Measurements from ENCODE around the gene UPF2. TPM values are rescaled to one million over a fixed set of nuclear protein-coding genes. Genes with fewer than 3 reads are reported as not detected.

UPF2 gene
- total RNA-seq, 6 donors from 2014 or later = 16.0 to 44.0 (median 17.3) TPM

DNA sequence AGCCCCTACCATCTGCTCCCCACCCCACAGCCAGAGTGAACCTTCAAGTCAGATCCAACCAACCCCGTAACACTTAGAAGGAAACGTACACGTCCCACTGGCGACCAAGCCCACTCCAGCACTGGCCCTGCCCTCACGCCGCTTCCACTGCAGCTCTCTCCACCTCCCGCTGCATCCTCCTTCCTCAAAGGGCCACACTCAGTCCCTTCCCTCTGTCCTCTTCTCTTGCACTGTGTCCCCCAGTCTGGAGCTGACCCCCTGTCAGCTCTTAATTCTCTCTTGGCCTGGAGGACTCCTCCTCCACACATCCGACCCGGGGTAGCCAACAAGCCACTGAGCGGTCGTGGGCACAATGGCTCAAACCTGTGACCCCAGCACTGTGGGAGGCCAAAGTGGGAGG lies 133.6 kb downstream of the UPF2 start:
- DNase-seq (no peak), ATAC-seq (ENCODE audit: low FRiP score in 2 of 2) (no peak)
- 93 to 98% methylated on average over 11 of the region's 11 CpGs for WGBS, 2 donors
- H3K27ac ChIP-seq = no peak overlapping the region
- TF ChIP-seq POLR2A (IDR thresholded peaks at IDR 0.05) (no peak), EP300 (IDR thresholded peaks at IDR 0.05) (no peak), POLR2AphosphoS5 (IDR thresholded peaks at IDR 0.05) (no peak)
- TF ChIP-seq, protein P1, sequence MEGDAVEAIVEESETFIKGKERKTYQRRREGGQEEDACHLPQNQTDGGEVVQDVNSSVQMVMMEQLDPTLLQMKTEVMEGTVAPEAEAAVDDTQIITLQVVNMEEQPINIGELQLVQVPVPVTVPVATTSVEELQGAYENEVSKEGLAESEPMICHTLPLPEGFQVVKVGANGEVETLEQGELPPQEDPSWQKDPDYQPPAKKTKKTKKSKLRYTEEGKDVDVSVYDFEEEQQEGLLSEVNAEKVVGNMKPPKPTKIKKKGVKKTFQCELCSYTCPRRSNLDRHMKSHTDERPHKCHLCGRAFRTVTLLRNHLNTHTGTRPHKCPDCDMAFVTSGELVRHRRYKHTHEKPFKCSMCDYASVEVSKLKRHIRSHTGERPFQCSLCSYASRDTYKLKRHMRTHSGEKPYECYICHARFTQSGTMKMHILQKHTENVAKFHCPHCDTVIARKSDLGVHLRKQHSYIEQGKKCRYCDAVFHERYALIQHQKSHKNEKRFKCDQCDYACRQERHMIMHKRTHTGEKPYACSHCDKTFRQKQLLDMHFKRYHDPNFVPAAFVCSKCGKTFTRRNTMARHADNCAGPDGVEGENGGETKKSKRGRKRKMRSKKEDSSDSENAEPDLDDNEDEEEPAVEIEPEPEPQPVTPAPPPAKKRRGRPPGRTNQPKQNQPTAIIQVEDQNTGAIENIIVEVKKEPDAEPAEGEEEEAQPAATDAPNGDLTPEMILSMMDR (IDR thresholded peaks at IDR 0.05) = no peak
- no peaks in the 10 kb centered on the region for H3K9me3 ChIP-seq
- peaks cover 0 to 4% (median 0%) of the 10 kb centered on the region in 4 donors for H3K4me1 ChIP-seq
- no peak overlapping the region for H3K4me3 ChIP-seq
- no peaks in the 10 kb centered on the region for H3K27me3 ChIP-seq
- H3K36me3 ChIP-seq = no peaks in the 10 kb centered on the region

DNA sequence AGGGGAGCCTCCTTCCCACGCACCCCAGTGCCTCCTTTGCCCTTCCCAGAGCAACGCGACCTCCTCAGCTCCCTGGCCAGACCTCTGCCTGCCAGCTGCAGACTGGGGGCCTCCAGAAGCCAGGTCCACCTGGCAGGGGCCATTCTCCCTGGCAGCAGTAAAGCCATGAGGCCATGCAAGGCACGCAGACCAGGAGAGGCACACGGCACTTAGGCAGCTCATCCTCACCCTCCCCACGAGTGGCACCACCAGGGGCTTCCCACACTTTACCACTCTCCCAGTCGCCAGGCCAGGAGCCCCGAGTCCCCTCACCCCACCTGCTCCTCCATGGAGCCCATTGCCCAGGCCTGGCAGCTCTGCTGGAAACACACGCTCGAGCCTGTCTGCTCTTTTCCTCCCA lies 134.1 kb downstream of the UPF2 start:
- DNase-seq (no peak), ATAC-seq (ENCODE audit: low FRiP score in 2 of 2) (peak in 1 of 2 donors; percentile 16)
- no peaks in the 10 kb centered on the region for H3K9me3 ChIP-seq
- WGBS, 2 donors = 89 to 92% methylated on average over 8 to 10 of the region's 10 CpGs
- no peak overlapping the region for H3K4me3 ChIP-seq
- no peaks in the 10 kb centered on the region for H3K27me3 ChIP-seq
- TF ChIP-seq EP300 (IDR thresholded peaks at IDR 0.05) (no peak), POLR2AphosphoS5 (IDR thresholded peaks at IDR 0.05) (no peak)
- TF ChIP-seq, protein P1 (IDR thresholded peaks at IDR 0.05) = no peak
- peaks cover 0 to 4% (median 0%) of the 10 kb centered on the region in 4 donors for H3K4me1 ChIP-seq
- H3K27ac ChIP-seq = no peak overlapping the region
- H3K36me3 ChIP-seq = no peaks in the 10 kb centered on the region

DNA sequence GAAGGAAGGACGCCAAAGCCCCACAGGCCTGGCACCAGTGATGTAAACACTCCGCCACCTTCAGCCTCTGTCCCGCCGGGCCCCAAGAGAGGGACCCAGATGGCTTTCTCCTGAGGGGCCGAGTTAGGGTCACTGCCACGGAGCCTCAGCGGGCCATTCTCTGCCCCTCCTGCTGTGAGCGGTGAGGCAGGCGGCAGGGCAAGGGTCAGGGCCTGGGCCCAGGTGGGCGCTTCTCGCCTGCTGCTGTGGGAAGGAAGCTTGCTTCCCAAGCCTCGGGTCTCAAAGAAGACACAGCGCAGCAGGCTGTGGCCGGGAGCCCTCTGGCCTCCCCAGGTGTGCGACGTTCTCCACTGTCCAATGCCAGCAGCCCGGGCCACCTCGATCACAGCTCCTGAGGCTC lies 134.7 kb downstream of the UPF2 start:
- Histone ChIP-seq H3K36me3 (no peaks in the 10 kb centered on the region), H3K9me3 (no peaks in the 10 kb centered on the region), H3K4me3 (no peak overlapping the region), H3K4me1 (peaks cover 0 to 4% (median 0%) of the 10 kb centered on the region in 4 donors), H3K27me3 (no peaks in the 10 kb centered on the region), H3K27ac (no peak overlapping the region)
- DNase-seq = peak in 1 of 2 donors; percentile 61
- WGBS, 2 donors = 92 to 96% methylated on average over 2 to 16 of the region's 18 CpGs
- no peak for ATAC-seq (ENCODE audit: low FRiP score in 2 of 2)
- TF ChIP-seq EP300 (IDR thresholded peaks at IDR 0.05) (no peak), POLR2AphosphoS5 (IDR thresholded peaks at IDR 0.05) (no peak), POLR2A (IDR thresholded peaks at IDR 0.05) (no peak)
- TF ChIP-seq, protein P1 (IDR thresholded peaks at IDR 0.05) = no peak

DNA sequence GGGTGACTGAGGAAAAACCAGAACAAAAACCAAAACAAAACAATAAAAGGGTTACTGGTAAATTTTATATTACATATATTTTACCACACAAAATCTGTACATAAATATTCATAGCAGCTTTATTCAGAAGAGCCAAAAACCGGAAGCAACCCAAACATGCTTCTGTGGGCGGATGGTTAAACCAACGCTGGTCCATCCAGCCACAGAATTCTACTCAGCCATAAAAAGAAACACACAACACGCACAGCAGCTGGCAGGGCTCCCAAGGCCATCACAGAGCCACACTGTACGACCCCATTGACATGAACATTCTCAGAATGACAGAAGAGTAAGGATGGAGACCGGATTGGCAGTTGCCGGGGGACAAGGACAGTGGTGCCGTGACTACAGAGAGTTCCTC lies 135.9 kb downstream of the UPF2 start:
- H3K4me1 ChIP-seq = peaks cover 0 to 7% (median 0%) of the 10 kb centered on the region in 4 donors
- no peak overlapping the region for H3K27ac ChIP-seq
- no peak overlapping the region for H3K4me3 ChIP-seq
- no peaks in the 10 kb centered on the region for H3K27me3 ChIP-seq
- DNase-seq (no peak), ATAC-seq (ENCODE audit: low FRiP score in 2 of 2) (no peak)
- H3K9me3 ChIP-seq = no peaks in the 10 kb centered on the region
- H3K36me3 ChIP-seq = no peaks in the 10 kb centered on the region
- TF ChIP-seq EP300 (IDR thresholded peaks at IDR 0.05) (no peak), POLR2A (IDR thresholded peaks at IDR 0.05) (no peak), POLR2AphosphoS5 (IDR thresholded peaks at IDR 0.05) (no peak)
- TF ChIP-seq, protein P1 (IDR thresholded peaks at IDR 0.05) = no peak
- WGBS, 2 donors = 68 to 78% methylated on average over 8 of the region's 8 CpGs

DNA sequence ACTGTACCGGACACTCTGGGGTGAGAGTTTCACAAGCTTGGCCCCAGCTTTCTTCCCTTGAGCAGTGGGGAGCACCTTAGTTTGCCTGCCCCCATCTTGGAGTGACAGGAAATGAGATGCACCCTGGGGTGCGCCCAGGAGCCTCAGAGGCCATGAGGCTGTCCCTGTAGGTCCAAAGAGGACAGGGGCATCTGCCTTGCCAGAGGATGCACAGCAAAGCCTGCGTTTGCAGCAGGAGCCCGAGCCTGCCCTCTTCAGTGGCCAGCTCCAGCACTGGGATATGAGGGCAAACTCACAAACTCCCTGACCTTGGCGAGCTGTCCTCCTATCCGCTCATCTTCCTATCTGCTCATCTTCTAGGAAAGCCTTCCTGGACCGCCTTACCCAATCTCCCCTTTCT lies 140.0 kb downstream of the UPF2 start:
- TF ChIP-seq POLR2A (IDR thresholded peaks at IDR 0.05) (no peak), POLR2AphosphoS5 (IDR thresholded peaks at IDR 0.05) (no peak), EP300 (IDR thresholded peaks at IDR 0.05) (no peak)
- TF ChIP-seq, protein P1 (IDR thresholded peaks at IDR 0.05) = no peak
- ATAC-seq (ENCODE audit: low FRiP score in 2 of 2) (no peak), DNase-seq (no peak)
- 95 to 100% methylated on average over 4 to 6 of the region's 7 CpGs for WGBS, 2 donors
- H3K27ac ChIP-seq = no peak overlapping the region
- no peak overlapping the region for H3K4me3 ChIP-seq
- no peaks in the 10 kb centered on the region for H3K36me3 ChIP-seq
- H3K4me1 ChIP-seq = peaks cover 0 to 7% (median 0%) of the 10 kb centered on the region in 4 donors
- no peaks in the 10 kb centered on the region for H3K27me3 ChIP-seq
- no peaks in the 10 kb centered on the region for H3K9me3 ChIP-seq
